Measurements from ENCODE around the gene PTGER2. TPM values are rescaled to one million over a fixed set of nuclear protein-coding genes. Genes with fewer than 3 reads are reported as not detected.

Gene PTGER2
- total RNA-seq, 1 experiment from 2014 or later, result 0.57 TPM

DNA sequence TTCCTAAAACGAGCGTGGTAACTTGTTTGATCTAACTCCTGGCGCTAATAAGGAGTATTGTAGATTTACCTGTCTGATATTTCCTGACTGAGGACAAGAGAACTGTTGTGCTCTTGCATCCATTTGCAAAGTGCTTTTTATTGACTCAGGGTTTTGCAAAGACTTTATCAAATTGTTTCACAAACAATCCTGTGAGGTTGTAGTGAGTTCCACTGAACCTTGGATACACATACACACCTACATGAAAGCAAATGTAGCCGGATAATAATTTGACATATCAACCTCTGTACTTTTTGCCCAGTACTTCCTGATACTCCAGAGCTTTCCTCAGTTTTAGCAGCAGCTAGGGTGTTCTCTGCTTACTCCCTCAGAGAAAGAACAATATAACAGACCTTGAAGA is 6.7 kb upstream of the PTGER2 start:
- Histone ChIP-seq H3K9ac (ENCODE audit: low read length) (no peak overlapping the region), H2AFZ (ENCODE audit: low read depth, low read length, poor library complexity, severe bottlenecking) (no peak overlapping the region), H3K36me3 (ENCODE audit: control insufficient read depth in 1 of 2, insufficient read depth in 2 of 2, low read length in 2 of 2) (no peaks in the 10 kb centered on the region), H3K27ac (ENCODE audit: low read depth, low read length) (no peak overlapping the region), H3K4me1 (ENCODE audit: control insufficient read depth in 1 of 2, insufficient read depth in 2 of 2, low read length in 2 of 2) (no peaks in the 10 kb centered on the region), H3K27me3 (ENCODE audit: insufficient read depth, low read length) (no peaks in the 10 kb centered on the region), H3K9me3 (ENCODE audit: control insufficient read depth in 1 of 2, insufficient read depth in 1 of 2, low read depth in 1 of 2, low read length in 2 of 2) (no peaks in the 10 kb centered on the region), H3K9me2 (ENCODE audit: insufficient read depth) (no peaks in the 10 kb centered on the region), H3K4me2 (ENCODE audit: low read length) (no peak overlapping the region), H3K4me3 (replicated peaks in 1 of 2; ENCODE audit: low read depth in 1 of 2, low read length in 2 of 2) (no peak overlapping the region), H4K20me1 (ENCODE audit: insufficient read depth) (no peaks in the 10 kb centered on the region), H3K79me2 (ENCODE audit: insufficient read depth, low read length) (no peaks in the 10 kb centered on the region)
- no peak for DNase-seq (ENCODE audit: low read depth, low spot score)
- ChIA-PET CTCF (no interaction called here), POLR2A (no interaction called here), RAD21 (ENCODE audit: low non-redundant PET in 1 of 2, low total read pairs in 2 of 2, uncharacterized antibody in 2 of 2, unreplicated experiment in 2 of 2) (no interaction called here)
- TF ChIP-seq ZFX (IDR thresholded peaks at IDR 0.05) (no peak), POLR2A (IDR thresholded peaks at IDR 0.05; ENCODE audit: borderline replicate concordance, extremely low read depth, insufficient read depth, insufficient read length) (no peak), CBX3 (IDR thresholded peaks at IDR 0.05; ENCODE audit: low read depth) (no peak), TCF7L2 (IDR thresholded peaks at IDR 0.05; ENCODE audit: borderline replicate concordance, extremely low read depth, insufficient read depth, insufficient read length) (no peak), RAD21 (IDR thresholded peaks at IDR 0.05; ENCODE audit: low read depth) (no peak), YY1 (IDR thresholded peaks at IDR 0.05; ENCODE audit: extremely low read depth, insufficient replicate concordance, low read depth, low read length) (no peak), ZNF274 (IDR thresholded peaks at IDR 0.05; ENCODE audit: low read depth, low read length) (no peak), CEBPB (IDR thresholded peaks at IDR 0.05; ENCODE audit: low read depth) (no peak), EZH2 (IDR thresholded peaks at IDR 0.05) (no peak), EGR1 (IDR thresholded peaks at IDR 0.05; ENCODE audit: low read depth) (no peak), SIN3A (IDR thresholded peaks at IDR 0.05; ENCODE audit: low read depth) (no peak), JUND (IDR thresholded peaks at IDR 0.05) (no peak), EZH2phosphoT487 (IDR thresholded peaks at IDR 0.05; ENCODE audit: borderline replicate concordance) (no peak)
- TF ChIP-seq, protein P1, sequence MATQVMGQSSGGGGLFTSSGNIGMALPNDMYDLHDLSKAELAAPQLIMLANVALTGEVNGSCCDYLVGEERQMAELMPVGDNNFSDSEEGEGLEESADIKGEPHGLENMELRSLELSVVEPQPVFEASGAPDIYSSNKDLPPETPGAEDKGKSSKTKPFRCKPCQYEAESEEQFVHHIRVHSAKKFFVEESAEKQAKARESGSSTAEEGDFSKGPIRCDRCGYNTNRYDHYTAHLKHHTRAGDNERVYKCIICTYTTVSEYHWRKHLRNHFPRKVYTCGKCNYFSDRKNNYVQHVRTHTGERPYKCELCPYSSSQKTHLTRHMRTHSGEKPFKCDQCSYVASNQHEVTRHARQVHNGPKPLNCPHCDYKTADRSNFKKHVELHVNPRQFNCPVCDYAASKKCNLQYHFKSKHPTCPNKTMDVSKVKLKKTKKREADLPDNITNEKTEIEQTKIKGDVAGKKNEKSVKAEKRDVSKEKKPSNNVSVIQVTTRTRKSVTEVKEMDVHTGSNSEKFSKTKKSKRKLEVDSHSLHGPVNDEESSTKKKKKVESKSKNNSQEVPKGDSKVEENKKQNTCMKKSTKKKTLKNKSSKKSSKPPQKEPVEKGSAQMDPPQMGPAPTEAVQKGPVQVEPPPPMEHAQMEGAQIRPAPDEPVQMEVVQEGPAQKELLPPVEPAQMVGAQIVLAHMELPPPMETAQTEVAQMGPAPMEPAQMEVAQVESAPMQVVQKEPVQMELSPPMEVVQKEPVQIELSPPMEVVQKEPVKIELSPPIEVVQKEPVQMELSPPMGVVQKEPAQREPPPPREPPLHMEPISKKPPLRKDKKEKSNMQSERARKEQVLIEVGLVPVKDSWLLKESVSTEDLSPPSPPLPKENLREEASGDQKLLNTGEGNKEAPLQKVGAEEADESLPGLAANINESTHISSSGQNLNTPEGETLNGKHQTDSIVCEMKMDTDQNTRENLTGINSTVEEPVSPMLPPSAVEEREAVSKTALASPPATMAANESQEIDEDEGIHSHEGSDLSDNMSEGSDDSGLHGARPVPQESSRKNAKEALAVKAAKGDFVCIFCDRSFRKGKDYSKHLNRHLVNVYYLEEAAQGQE (IDR thresholded peaks at IDR 0.05; ENCODE audit: low read depth), result no peak
- TF ChIP-seq, protein P2, sequence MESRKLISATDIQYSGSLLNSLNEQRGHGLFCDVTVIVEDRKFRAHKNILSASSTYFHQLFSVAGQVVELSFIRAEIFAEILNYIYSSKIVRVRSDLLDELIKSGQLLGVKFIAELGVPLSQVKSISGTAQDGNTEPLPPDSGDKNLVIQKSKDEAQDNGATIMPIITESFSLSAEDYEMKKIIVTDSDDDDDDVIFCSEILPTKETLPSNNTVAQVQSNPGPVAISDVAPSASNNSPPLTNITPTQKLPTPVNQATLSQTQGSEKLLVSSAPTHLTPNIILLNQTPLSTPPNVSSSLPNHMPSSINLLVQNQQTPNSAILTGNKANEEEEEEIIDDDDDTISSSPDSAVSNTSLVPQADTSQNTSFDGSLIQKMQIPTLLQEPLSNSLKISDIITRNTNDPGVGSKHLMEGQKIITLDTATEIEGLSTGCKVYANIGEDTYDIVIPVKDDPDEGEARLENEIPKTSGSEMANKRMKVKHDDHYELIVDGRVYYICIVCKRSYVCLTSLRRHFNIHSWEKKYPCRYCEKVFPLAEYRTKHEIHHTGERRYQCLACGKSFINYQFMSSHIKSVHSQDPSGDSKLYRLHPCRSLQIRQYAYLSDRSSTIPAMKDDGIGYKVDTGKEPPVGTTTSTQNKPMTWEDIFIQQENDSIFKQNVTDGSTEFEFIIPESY (IDR thresholded peaks at IDR 0.05; ENCODE audit: extremely low read depth, insufficient replicate concordance, low read length), result no peak
- TF ChIP-seq, protein P3, sequence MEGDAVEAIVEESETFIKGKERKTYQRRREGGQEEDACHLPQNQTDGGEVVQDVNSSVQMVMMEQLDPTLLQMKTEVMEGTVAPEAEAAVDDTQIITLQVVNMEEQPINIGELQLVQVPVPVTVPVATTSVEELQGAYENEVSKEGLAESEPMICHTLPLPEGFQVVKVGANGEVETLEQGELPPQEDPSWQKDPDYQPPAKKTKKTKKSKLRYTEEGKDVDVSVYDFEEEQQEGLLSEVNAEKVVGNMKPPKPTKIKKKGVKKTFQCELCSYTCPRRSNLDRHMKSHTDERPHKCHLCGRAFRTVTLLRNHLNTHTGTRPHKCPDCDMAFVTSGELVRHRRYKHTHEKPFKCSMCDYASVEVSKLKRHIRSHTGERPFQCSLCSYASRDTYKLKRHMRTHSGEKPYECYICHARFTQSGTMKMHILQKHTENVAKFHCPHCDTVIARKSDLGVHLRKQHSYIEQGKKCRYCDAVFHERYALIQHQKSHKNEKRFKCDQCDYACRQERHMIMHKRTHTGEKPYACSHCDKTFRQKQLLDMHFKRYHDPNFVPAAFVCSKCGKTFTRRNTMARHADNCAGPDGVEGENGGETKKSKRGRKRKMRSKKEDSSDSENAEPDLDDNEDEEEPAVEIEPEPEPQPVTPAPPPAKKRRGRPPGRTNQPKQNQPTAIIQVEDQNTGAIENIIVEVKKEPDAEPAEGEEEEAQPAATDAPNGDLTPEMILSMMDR (IDR thresholded peaks at IDR 0.05 in 2 of 3, conservative IDR thresholded peaks at IDR 0.05 in 1 of 3; ENCODE audit: borderline replicate concordance in 1 of 3, insufficient read depth in 1 of 3, low read depth in 2 of 3, low read length in 2 of 3), result no peak
- intact Hi-C loops (cut with micrococcal nuclease), result loop anchor here (10.0 kb wide), 1 partner anchor 997 kb away; no protein-coding TSS in a partner anchor
- ATAC-seq, result no peak
- BruUV-seq (replicated peaks), result no TSS peak
